Ectodermal cell (in vitro differentiated cells): ENCODE results near the gene ARRB1.

Experiments used
- H3K27ac ChIP-seq: 2 replicates; pipeline ENCODE4 v1.7.0; 2013; ENCODE audit warnings: mild to moderate bottlenecking, low read depth, low read length; ENCODE audit not compliant: insufficient read depth, poor library complexity, severe bottlenecking
- H3K27me3 ChIP-seq: 2 replicates; pipeline ENCODE4 v1.7.0; 2013; ENCODE audit warnings: mild to moderate bottlenecking, low read length; ENCODE audit not compliant: insufficient read depth, control insufficient read depth, poor library complexity, severe bottlenecking
- H3K36me3 ChIP-seq: one replicate; pipeline ENCODE4 v1.7.0; 2013; ENCODE audit warnings: low read length; ENCODE audit not compliant: control insufficient read depth, insufficient read depth
- H3K4me1 ChIP-seq: one replicate; pipeline ENCODE4 v1.7.0; 2013; ENCODE audit warnings: low read length; ENCODE audit not compliant: control insufficient read depth, insufficient read depth
- H3K4me3 ChIP-seq: 2 replicates; pipeline ENCODE4 v1.7.0; 2013; ENCODE audit warnings: low read depth, low read length, control low read depth; ENCODE audit not compliant: insufficient read depth
- H3K9me3 ChIP-seq: 2 replicates; pipeline ENCODE4 v1.7.0; 2013; ENCODE audit warnings: mild to moderate bottlenecking, low read length, moderate library complexity; ENCODE audit not compliant: control insufficient read depth
- WGBS, 2 experiments: methylation state at CpG; one replicate each; pipeline ENCODE4 v1.1.7; 2013; ENCODE audit warnings: missing lambda C conversion rate in 2 of 2; 5-methylcytosine and 5-hydroxymethylcytosine counted together

The ARRB1 gene

DNA sequence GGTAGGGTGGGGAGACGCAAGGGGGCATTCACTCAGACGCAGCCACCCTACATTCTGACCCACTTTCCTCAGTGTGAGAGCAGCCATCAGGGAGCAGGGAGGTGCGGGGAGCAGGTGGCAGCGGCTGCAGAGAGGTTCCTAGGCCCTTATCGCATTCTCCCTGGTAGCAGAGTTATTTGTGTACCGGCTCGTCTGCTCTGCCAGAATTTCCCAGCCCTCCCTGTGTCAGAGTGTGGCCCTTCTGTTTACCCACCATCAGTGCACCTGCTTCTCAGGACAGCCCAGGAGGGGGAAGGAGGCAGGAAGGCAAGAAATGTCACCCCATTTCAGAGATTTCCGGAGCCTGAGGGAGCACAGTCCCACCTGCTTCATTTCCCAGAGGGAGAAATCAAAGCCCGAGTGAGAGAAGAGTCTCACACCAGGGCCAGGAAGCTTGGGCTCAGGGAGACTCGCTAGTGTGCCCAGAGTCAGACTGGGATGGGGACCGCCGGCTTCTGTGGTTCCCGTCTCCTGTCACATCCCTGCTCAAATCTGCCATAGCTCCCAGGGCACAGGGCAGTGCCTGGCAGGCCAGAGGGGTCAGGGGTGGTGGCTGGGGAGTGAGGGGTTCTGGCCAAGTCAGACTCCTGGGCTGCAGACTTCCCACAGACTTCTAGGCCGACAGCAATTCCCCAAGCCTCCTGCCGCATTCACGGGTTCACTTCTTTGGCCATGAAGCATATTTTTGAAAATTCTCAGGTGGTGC, 49.7 kb downstream of the ARRB1 start:
- Histone ChIP-seq H3K27ac (no peak overlapping the region), H3K36me3 (no peaks in the 10 kb centered on the region), H3K4me3 (no peak overlapping the region), H3K4me1 (no peaks in the 10 kb centered on the region), H3K9me3 (no peaks in the 10 kb centered on the region), H3K27me3 (no peaks in the 10 kb centered on the region)
- WGBS, 2 experiments: 90 to 92% methylated on average over 16 of the region's 16 CpGs

- no peaks in the 10 kb centered on the region for H3K9me3 ChIP-seq
- H3K4me1 ChIP-seq: no peaks in the 10 kb centered on the region
- no peaks in the 10 kb centered on the region for H3K27me3 ChIP-seq
- H3K27ac ChIP-seq: no peak overlapping the region
- H3K4me3 ChIP-seq: no peak overlapping the region
- no peaks in the 10 kb centered on the region for H3K36me3 ChIP-seq
- WGBS, 2 experiments: 88 to 93% methylated on average over 5 of the region's 5 CpGs
These were observed 50.3 kb downstream of the ARRB1 start for GRCh38 chr11:75301131-75301530.

- no peak overlapping the region for H3K4me3 ChIP-seq
- no peaks in the 10 kb centered on the region for H3K4me1 ChIP-seq
- no peaks in the 10 kb centered on the region for H3K36me3 ChIP-seq
- H3K27ac ChIP-seq: no peak overlapping the region
- H3K9me3 ChIP-seq: no peaks in the 10 kb centered on the region
- H3K27me3 ChIP-seq: no peaks in the 10 kb centered on the region
These were observed 52.5 kb downstream of the ARRB1 start for GRCh38 chr11:75298976-75299260.

DNA sequence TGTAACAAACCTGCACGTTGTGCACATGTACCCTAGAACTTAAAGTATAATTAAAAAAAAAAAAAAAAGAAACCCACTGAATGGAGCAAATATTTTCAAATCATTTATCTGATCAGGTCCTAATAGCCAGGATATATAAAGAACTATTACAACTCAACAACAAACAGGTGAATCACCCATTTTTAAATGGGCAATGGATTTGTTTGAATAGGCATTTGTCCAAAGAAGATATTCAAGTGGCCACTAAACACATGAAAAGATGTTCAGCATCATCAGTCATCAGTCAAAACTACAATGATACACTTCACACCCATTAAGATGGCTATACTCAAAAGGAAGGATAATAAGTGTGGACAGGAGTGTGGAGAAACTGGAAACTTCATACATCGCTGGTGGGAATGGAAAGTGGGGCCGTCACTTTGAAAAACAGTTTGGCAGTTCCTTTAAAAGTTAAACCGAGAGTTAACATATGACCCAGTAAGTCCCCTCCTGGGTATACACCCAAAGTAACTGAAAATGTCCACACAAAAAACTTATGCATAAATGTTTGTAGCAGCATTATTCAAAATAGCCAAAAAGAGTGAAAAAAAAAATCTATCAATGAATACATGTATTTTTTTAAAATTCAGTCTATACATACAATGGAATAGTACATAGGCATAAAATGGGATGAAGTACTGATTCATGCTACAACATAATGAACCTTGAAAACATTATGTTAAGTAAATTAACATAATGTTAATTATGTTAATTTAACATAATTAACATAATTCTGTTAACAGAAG, 53.1 kb downstream of the ARRB1 start:
- Histone ChIP-seq H3K36me3 (no peaks in the 10 kb centered on the region), H3K4me3 (no peak overlapping the region), H3K4me1 (no peaks in the 10 kb centered on the region), H3K9me3 (no peaks in the 10 kb centered on the region), H3K27me3 (no peaks in the 10 kb centered on the region), H3K27ac (no peak overlapping the region)
- 77 to 82% methylated on average over 3 of the region's 4 CpGs for whole genome bisulfite sequencing, 2 experiments

DNA sequence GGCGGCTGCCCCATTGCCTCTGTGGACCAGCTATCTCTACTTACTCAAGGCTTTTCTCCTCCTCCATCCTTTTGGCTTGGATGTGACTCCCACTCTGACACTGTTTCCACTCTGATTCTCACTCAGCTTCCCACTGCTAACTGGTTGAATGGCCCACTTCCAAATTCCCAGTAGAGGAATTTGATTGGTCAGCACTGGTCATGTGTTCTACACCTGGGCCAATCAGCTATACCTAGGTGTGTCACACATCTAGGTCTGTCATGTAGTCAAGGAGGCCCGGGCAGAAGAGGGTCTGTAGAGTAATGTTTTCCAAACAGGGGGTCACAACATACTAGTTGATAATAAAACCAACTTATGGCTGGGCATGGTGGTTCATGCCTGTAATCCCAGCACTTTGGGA, 57.6 kb downstream of the ARRB1 start:
- H3K4me3 ChIP-seq: no peak overlapping the region
- WGBS, 2 experiments: 87 to 92% methylated on average over 2 of the region's 2 CpGs
- no peak overlapping the region for H3K27ac ChIP-seq
- no peaks in the 10 kb centered on the region for H3K9me3 ChIP-seq
- no peaks in the 10 kb centered on the region for H3K36me3 ChIP-seq
- no peaks in the 10 kb centered on the region for H3K4me1 ChIP-seq
- H3K27me3 ChIP-seq: no peaks in the 10 kb centered on the region

DNA sequence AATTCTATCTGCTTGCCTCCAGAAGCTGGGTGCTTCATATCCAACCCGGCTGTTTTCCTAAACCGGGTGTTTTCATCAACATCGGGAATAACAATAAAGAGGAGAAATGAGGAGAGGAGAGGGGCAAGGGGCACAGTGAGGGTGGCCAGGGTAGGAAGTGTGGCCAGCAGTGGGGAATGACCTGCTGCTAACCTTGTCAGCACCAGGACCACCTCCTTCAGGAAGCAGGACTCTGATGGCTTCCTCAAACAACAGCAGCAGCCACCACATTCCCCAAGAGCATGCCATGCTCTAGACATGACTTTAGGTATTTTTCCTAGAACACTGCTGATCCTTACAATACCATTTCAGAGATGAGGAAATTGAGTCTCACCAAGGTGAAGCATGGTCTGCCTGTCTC, 58.5 kb downstream of the ARRB1 start:
- H3K27me3 ChIP-seq: no peaks in the 10 kb centered on the region
- H3K36me3 ChIP-seq: no peaks in the 10 kb centered on the region
- no peak overlapping the region for H3K4me3 ChIP-seq
- no peak overlapping the region for H3K27ac ChIP-seq
- H3K9me3 ChIP-seq: no peaks in the 10 kb centered on the region
- no peaks in the 10 kb centered on the region for H3K4me1 ChIP-seq
- 92 to 94% methylated on average over 3 of the region's 3 CpGs for WGBS, 2 experiments

GRCh38 chr11:75291741-75292140, 59.7 kb downstream of the ARRB1 start:
- Histone ChIP-seq H3K27ac (no peak overlapping the region), H3K9me3 (no peaks in the 10 kb centered on the region), H3K4me1 (no peaks in the 10 kb centered on the region), H3K4me3 (no peak overlapping the region), H3K36me3 (no peaks in the 10 kb centered on the region), H3K27me3 (no peaks in the 10 kb centered on the region)
- WGBS, 2 experiments: 94 to 97% methylated on average over 5 of the region's 6 CpGs

GRCh38 chr11:75289919-75290318, 61.5 kb downstream of the ARRB1 start:
- no peak overlapping the region for H3K27ac ChIP-seq
- H3K4me3 ChIP-seq: no peak overlapping the region
- H3K4me1 ChIP-seq: no peaks in the 10 kb centered on the region
- no peaks in the 10 kb centered on the region for H3K36me3 ChIP-seq
- H3K27me3 ChIP-seq: no peaks in the 10 kb centered on the region
- H3K9me3 ChIP-seq: no peaks in the 10 kb centered on the region
- 86 to 87% methylated on average over 12 of the region's 12 CpGs for whole genome bisulfite sequencing, 2 experiments

GRCh38 chr11:75289511-75289760, 62.0 kb downstream of the ARRB1 start:
- WGBS, 2 experiments: 80% methylated on average over 6 of the region's 6 CpGs
- H3K36me3 ChIP-seq: no peaks in the 10 kb centered on the region

DNA sequence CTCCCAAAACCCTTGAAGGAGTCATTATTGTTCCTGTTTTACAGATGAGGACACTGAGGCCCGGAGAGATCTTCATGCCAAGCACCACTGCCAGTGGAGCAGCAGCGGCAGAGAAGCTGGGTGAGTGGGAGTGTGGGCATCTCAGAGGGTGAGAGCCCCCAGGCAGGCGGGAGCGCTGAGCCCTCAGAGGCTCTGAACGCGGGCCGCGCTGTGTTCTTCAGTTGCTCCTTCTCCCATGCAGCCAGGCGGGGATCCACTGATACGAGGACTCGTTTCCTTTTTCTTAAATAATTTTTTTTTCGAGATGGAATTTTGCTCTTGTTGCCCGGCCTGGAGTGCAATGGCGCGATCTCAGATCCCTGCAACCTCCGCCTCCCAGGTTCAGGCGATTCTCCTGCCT, 63.9 kb downstream of the ARRB1 start:
- Histone ChIP-seq H3K27me3 (no peaks in the 10 kb centered on the region), H3K4me3 (no peak overlapping the region), H3K27ac (no peak overlapping the region), H3K9me3 (no peaks in the 10 kb centered on the region), H3K36me3 (no peaks in the 10 kb centered on the region), H3K4me1 (peaks cover 10% of the 10 kb centered on the region)
- 94 to 95% methylated on average over 17 of the region's 17 CpGs for WGBS, 2 experiments

More at GRCh38 chr11:75289511-75289760, 62.0 kb downstream of the ARRB1 start:
- H3K27me3 ChIP-seq: no peaks in the 10 kb centered on the region
- no peak overlapping the region for H3K27ac ChIP-seq
- no peaks in the 10 kb centered on the region for H3K9me3 ChIP-seq
- no peaks in the 10 kb centered on the region for H3K4me1 ChIP-seq
- H3K4me3 ChIP-seq: no peak overlapping the region
